Smooth muscle cell (in vitro differentiated cells): ENCODE results near the gene VSIG2. TPM values are rescaled to one million over a fixed set of nuclear protein-coding genes. Genes with fewer than 3 reads are reported as not detected.

Source experiments
- DNase-seq: peaks from one replicate; lab custom pipeline; 2025; ENCODE audit not compliant: unreplicated experiment; lab: John Stamatoyannopoulos, UW
- H2AFZ ChIP-seq: fragments of 200-600 bp; sonication (generic); 2 replicates; pipeline ENCODE4 v1.6.0; 2016; ENCODE audit warnings: antibody characterized with exemption, low read depth, mild to moderate bottlenecking
- H3F3A ChIP-seq: fragments of 200-600 bp; sonication (generic); 2 replicates; pipeline ENCODE4 v1.6.0; 2017; ENCODE audit warnings: antibody characterized with exemption, low read depth
- H3K27ac ChIP-seq: fragments of 200-600 bp; sonication (generic); 2 replicates; pipeline ENCODE4 v1.5.1; 2016; ENCODE audit warnings: low read depth, mild to moderate bottlenecking
- H3K27me3 ChIP-seq: fragments of 200-600 bp; sonication (generic); 2 replicates; pipeline ENCODE4 v1.6.1; 2016; ENCODE audit warnings: low read depth, mild to moderate bottlenecking
- H3K36me3 ChIP-seq: fragments of 200-600 bp; sonication (generic); 2 replicates; pipeline ENCODE4 v1.5.1; 2016; ENCODE audit warnings: low read depth
- H3K4me1 ChIP-seq: fragments of 200-600 bp; sonication (generic); 2 replicates; pipeline ENCODE4 v1.5.1; 2016; ENCODE audit warnings: low read depth
- H3K4me2 ChIP-seq: fragments of 200-600 bp; sonication (generic); 2 replicates; pipeline ENCODE4 v1.6.0; 2016; ENCODE audit warnings: mild to moderate bottlenecking
- H3K4me3 ChIP-seq: fragments of 200-600 bp; sonication (generic); 2 replicates; pipeline ENCODE4 v1.5.1; 2016; ENCODE audit warnings: mild to moderate bottlenecking
- H3K79me2 ChIP-seq: fragments of 200-600 bp; sonication (generic); 2 replicates; pipeline ENCODE4 v1.6.0; 2016; ENCODE audit warnings: low read depth, mild to moderate bottlenecking
- H3K9ac ChIP-seq: fragments of 200-600 bp; sonication (generic); 2 replicates; pipeline ENCODE4 v1.6.0; 2016; ENCODE audit warnings: low read depth
- H3K9me3 ChIP-seq: fragments of 200-600 bp; sonication (generic); replicated peaks from 2 replicates; pipeline ENCODE4 v1.5.1; 2016; ENCODE audit warnings: low read depth
- H4K20me1 ChIP-seq: fragments of 200-600 bp; sonication (generic); 2 replicates; pipeline ENCODE4 v1.6.0; 2016; ENCODE audit warnings: low read depth
- WGBS: methylation state at CpG from one replicate; pipeline ENCODE4 v1.1.7; 2016; ENCODE audit warnings: low lambda C conversion rate; 5-methylcytosine and 5-hydroxymethylcytosine counted together
- polyA plus RNA-seq: library from polyadenylated mRNA; unstranded; fragments of >200 nt; fragmentation: Nextera tagmentation; extraction: Ambion mirVana; gene quantifications from 2 replicates; pipeline ENCODE4 v1.2.1, GENCODE V29; 2016
- total RNA-seq: library from RNA; depleted of rRNA; stranded (reverse); fragments of >200 nt; gene quantifications from 2 replicates; pipeline ENCODE4 v1.2.3, GENCODE V29; 2014
- TF ChIP-seq, protein P1 (sequence below): fragments of 200-600 bp; sonication (generic); IDR thresholded peaks from 2 replicates; pipeline ENCODE4 v1.5.1; 2017; ENCODE audit warnings: borderline replicate concordance, mild to moderate bottlenecking, antibody characterized with exemption; ENCODE audit not compliant: insufficient read depth, poor library complexity, severe bottlenecking

The VSIG2 gene
- total and polyA plus RNA-seq, 2 experiments from 2014 or later: not detected

DNA sequence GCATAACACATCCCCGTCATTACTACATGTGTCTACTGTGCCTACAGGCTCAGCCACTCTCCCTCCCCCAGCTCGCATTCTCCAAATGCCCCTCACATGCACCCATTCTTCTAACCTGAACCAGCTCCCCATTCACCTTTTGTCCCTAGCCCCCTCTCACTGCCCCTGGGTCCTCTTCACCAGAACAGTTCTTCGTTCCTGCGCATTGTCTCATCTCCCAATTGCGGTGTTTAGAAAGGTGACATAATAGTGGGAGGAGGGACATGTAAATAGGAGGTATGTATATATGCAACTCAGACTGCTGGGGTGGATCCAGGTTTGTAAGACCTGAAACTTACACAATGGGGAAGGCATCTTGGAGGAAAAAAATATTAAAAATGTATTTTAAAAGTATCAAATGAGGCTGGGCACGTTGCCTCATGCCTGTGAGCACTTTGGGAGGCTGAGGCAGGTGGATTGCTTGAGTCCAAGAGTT is 4.7 kb upstream of the VSIG2 start:
- no peak overlapping the region for H3K9ac ChIP-seq
- peaks cover 71% of the 10 kb centered on the region for H3K27me3 ChIP-seq
- no peaks in the 10 kb centered on the region for H3K79me2 ChIP-seq
- no peak overlapping the region for H3K4me2 ChIP-seq
- H3K4me1 ChIP-seq: peaks cover 29% of the 10 kb centered on the region
- 83% methylated on average over 6 of the region's 6 CpGs for WGBS
- no peaks in the 10 kb centered on the region for H3K9me3 ChIP-seq
- DNase-seq: no peak
- peaks cover 15% of the 10 kb centered on the region for H4K20me1 ChIP-seq
- no peaks in the 10 kb centered on the region for H3K36me3 ChIP-seq
- no peak overlapping the region for H3K27ac ChIP-seq
- no peak overlapping the region for H3K4me3 ChIP-seq
- no peaks in the 10 kb centered on the region for H3F3A ChIP-seq
- TF ChIP-seq, protein P1, sequence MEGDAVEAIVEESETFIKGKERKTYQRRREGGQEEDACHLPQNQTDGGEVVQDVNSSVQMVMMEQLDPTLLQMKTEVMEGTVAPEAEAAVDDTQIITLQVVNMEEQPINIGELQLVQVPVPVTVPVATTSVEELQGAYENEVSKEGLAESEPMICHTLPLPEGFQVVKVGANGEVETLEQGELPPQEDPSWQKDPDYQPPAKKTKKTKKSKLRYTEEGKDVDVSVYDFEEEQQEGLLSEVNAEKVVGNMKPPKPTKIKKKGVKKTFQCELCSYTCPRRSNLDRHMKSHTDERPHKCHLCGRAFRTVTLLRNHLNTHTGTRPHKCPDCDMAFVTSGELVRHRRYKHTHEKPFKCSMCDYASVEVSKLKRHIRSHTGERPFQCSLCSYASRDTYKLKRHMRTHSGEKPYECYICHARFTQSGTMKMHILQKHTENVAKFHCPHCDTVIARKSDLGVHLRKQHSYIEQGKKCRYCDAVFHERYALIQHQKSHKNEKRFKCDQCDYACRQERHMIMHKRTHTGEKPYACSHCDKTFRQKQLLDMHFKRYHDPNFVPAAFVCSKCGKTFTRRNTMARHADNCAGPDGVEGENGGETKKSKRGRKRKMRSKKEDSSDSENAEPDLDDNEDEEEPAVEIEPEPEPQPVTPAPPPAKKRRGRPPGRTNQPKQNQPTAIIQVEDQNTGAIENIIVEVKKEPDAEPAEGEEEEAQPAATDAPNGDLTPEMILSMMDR: no peak
- no peak overlapping the region for H2AFZ ChIP-seq

DNA sequence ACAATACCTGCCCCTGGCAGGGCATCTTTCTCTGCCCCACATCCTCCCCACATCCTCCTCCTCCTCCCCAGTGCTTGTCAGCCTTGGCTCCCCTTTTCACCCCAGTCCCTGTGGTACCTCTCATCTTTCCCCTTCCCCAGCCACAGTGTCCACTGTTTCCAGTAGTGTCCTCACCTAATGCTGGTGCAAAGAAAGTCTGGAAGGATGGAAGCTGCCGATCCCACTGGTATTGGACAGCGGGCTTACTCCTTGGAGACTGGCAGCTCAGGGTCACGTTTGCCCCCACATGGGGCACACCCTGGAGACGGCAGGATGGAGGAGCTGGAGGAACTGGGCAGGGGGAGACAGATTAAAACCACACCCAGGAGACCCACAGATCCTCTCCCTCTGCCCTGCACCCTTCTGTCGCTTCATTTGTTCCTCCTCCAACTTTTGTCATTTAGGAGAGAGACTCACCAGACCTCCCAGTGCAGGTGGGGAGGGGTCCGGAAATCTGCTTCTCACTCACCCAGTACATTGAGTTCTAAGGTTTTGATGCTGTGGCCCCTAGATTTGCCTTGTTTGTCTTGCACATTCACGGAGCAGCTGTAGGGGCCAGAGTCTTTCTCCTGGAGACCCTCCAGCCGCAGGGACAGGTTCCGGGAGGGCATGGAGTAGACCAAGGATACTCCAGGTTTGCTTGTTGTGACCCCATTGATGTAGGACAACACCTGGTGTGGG is 4.1 kb upstream of the VSIG2 start:
- Histone ChIP-seq H3F3A (no peaks in the 10 kb centered on the region), H3K79me2 (no peaks in the 10 kb centered on the region), H3K36me3 (no peaks in the 10 kb centered on the region), H3K9me3 (no peaks in the 10 kb centered on the region), H3K4me3 (no peak overlapping the region), H3K4me1 (peaks cover 24% of the 10 kb centered on the region), H2AFZ (no peak overlapping the region), H3K27me3 (peaks cover 71% of the 10 kb centered on the region), H3K27ac (no peak overlapping the region), H4K20me1 (peaks cover 9% of the 10 kb centered on the region), H3K9ac (no peak overlapping the region), H3K4me2 (no peak overlapping the region)
- TF ChIP-seq, protein P1: no peak
- DNase-seq: no peak
- 78% methylated on average over 9 of the region's 9 CpGs for WGBS

DNA sequence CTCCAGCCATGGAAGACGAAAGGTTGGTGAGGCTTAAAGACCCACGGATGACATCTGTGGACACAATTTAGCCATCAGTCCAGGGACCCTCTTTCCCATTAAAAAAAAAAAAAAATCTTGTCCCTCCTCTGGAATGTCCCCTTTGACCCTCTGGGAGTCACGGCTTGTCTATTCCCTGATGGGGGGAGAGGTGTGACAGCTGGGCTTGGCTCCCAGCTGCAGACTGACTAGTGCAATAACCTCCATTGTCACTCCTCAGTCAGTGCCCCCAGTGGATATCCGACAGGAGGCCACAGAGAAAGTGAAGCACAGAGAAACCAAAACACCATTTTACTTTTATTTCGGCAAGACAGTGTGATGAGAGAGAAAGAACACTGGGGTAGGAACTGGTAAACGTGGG is 2.7 kb upstream of the VSIG2 start:
- H3K36me3 ChIP-seq: no peaks in the 10 kb centered on the region
- no peak overlapping the region for H2AFZ ChIP-seq
- DNase-seq: no peak
- H4K20me1 ChIP-seq: no peaks in the 10 kb centered on the region
- no peaks in the 10 kb centered on the region for H3K79me2 ChIP-seq
- no peaks in the 10 kb centered on the region for H3K9me3 ChIP-seq
- H3K27me3 ChIP-seq: peaks cover 71% of the 10 kb centered on the region
- no peak overlapping the region for H3K27ac ChIP-seq
- H3F3A ChIP-seq: no peaks in the 10 kb centered on the region
- H3K4me2 ChIP-seq: no peak overlapping the region
- no peak overlapping the region for H3K4me3 ChIP-seq
- 86% methylated on average over 6 of the region's 6 CpGs for WGBS
- H3K9ac ChIP-seq: no peak overlapping the region
- TF ChIP-seq, protein P1: no peak
- peaks cover 11% of the 10 kb centered on the region for H3K4me1 ChIP-seq

DNA sequence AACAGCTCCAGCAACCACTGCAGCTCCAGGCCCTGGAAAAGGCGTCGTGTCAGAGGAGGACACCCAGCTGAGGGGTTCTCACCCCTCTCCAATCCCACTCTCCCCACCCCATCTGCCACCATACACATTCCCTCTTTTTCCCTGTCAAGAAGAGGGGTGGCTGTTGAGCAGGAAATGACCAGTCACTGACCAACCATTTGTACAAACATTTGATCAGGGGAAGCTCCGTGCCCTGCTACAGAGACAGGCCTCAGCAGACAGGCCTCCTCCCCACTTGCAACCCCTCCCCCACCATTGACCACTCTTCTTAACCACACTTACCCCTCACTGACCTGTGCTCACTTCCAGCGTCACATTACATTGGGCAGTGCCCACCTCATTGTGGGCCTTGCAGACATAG is 2.3 kb upstream of the VSIG2 start:
- no peaks in the 10 kb centered on the region for H4K20me1 ChIP-seq
- TF ChIP-seq, protein P1: no peak
- no peak overlapping the region for H3K4me3 ChIP-seq
- no peak overlapping the region for H3K27ac ChIP-seq
- no peak overlapping the region for H3K4me2 ChIP-seq
- DNase-seq: no peak
- no peaks in the 10 kb centered on the region for H3K36me3 ChIP-seq
- H3F3A ChIP-seq: no peaks in the 10 kb centered on the region
- H3K9ac ChIP-seq: no peak overlapping the region
- no peak overlapping the region for H2AFZ ChIP-seq
- H3K27me3 ChIP-seq: peaks cover 71% of the 10 kb centered on the region
- H3K9me3 ChIP-seq: no peaks in the 10 kb centered on the region
- WGBS: 86% methylated on average over 4 of the region's 4 CpGs
- no peaks in the 10 kb centered on the region for H3K79me2 ChIP-seq
- peaks cover 7% of the 10 kb centered on the region for H3K4me1 ChIP-seq
